SK-N-SH treated with all-trans-retinoic acid at 6 μM for 48 hours (cell line): ENCODE data around the gene SAMD4A.

Experiments used
- ATAC-seq: fragments of 200-7000 bp; cut with Tn5 transposase; 3 replicates; pipeline ENCODE4 v1.9.1; 2020; ENCODE audit warnings: mild to moderate bottlenecking, moderate library complexity
- ARNTL ChIP-seq: fragments of 450-650 bp; formaldehyde crosslinking; IDR thresholded peaks from 2 replicates; pipeline ENCODE4 v1.5.0; 2020; ENCODE audit warnings: low read depth, mild to moderate bottlenecking, moderate library complexity, borderline replicate concordance
- BACH2 ChIP-seq: fragments of 250-450 bp; sonication (Bioruptor Pico); IDR thresholded peaks from 2 replicates; pipeline ENCODE4 v1.9.0; 2021; ENCODE audit warnings: mild to moderate bottlenecking, borderline replicate concordance
- CREB5 ChIP-seq: fragments of 250-450 bp; sonication (Bioruptor Pico); IDR thresholded peaks from 2 replicates; pipeline ENCODE4 v1.5.1; 2020; ENCODE audit warnings: low read depth, mild to moderate bottlenecking, moderate library complexity
- CSDC2 ChIP-seq: fragments of 250-450 bp; sonication (Bioruptor Pico); IDR thresholded peaks from 2 replicates; pipeline ENCODE4 v1.5.0; 2020; ENCODE audit warnings: mild to moderate bottlenecking, moderate library complexity
- CSRNP3 ChIP-seq: fragments of 250-450 bp; sonication (Bioruptor Pico); IDR thresholded peaks from 2 replicates; pipeline ENCODE4 v1.5.1; 2021; ENCODE audit warnings: mild to moderate bottlenecking, moderate library complexity
- ESRRG ChIP-seq: fragments of 250-450 bp; sonication (Bioruptor Pico); IDR thresholded peaks from 2 replicates; pipeline ENCODE4 v1.6.1; 2021; ENCODE audit warnings: mild to moderate bottlenecking
- GLIS3 ChIP-seq: fragments of 250-450 bp; sonication (Bioruptor Pico); IDR thresholded peaks from 2 replicates; pipeline ENCODE4 v1.5.0; 2020; ENCODE audit warnings: mild to moderate bottlenecking, moderate library complexity
- ISL1 ChIP-seq: fragments of 250-450 bp; sonication (Bioruptor Pico); IDR thresholded peaks from 2 replicates; pipeline ENCODE4 v2.1.2; 2022; ENCODE audit warnings: mild to moderate bottlenecking, moderate library complexity
- PATZ1 ChIP-seq: fragments of 250-450 bp; sonication (Bioruptor Pico); IDR thresholded peaks from 2 replicates; pipeline ENCODE4 v1.8.0; 2020; ENCODE audit warnings: mild to moderate bottlenecking, moderate library complexity, borderline replicate concordance
- POU6F1 ChIP-seq: fragments of 250-450 bp; sonication (Bioruptor Pico); IDR thresholded peaks from 2 replicates; pipeline ENCODE4 v1.8.0; 2021; ENCODE audit warnings: low read depth, mild to moderate bottlenecking, moderate library complexity, borderline replicate concordance
- PPARA ChIP-seq: fragments of 250-450 bp; sonication (Bioruptor Pico); IDR thresholded peaks from 2 replicates; pipeline ENCODE4 v1.5.0; 2020; ENCODE audit warnings: mild to moderate bottlenecking, borderline replicate concordance
- RARB ChIP-seq: fragments of 250-450 bp; sonication (Bioruptor Pico); IDR thresholded peaks from 2 replicates; pipeline ENCODE4 v1.8.0; 2021; ENCODE audit warnings: mild to moderate bottlenecking, moderate library complexity
- SNAI2 ChIP-seq: fragments of 250-450 bp; sonication (Bioruptor Pico); IDR thresholded peaks from 2 replicates; pipeline ENCODE4 v1.5.0; 2020; ENCODE audit warnings: mild to moderate bottlenecking, moderate library complexity
- TCF4 ChIP-seq: fragments of 250-450 bp; sonication (Bioruptor Pico); IDR thresholded peaks from 2 replicates; pipeline ENCODE4 v1.8.0; 2021; ENCODE audit warnings: mild to moderate bottlenecking, moderate library complexity, borderline replicate concordance
- TOX ChIP-seq: fragments of 250-450 bp; sonication (Bioruptor Pico); IDR thresholded peaks from 2 replicates; pipeline ENCODE4 v1.8.0; 2021; ENCODE audit warnings: mild to moderate bottlenecking, moderate library complexity, borderline replicate concordance
- TSHZ2 ChIP-seq: fragments of 250-450 bp; sonication (Bioruptor Pico); IDR thresholded peaks from 2 replicates; pipeline ENCODE4 v1.5.0; 2020; ENCODE audit warnings: mild to moderate bottlenecking, moderate library complexity
- ZC3H10 ChIP-seq: fragments of 250-450 bp; sonication (Bioruptor Pico); IDR thresholded peaks from 2 replicates; pipeline ENCODE4 v1.5.1; 2021; ENCODE audit warnings: mild to moderate bottlenecking, moderate library complexity
- ZFP3 ChIP-seq: fragments of 250-450 bp; sonication (Bioruptor Pico); IDR thresholded peaks from 2 replicates; pipeline ENCODE4 v1.5.0; 2020; ENCODE audit warnings: mild to moderate bottlenecking, moderate library complexity
- ZFP30 ChIP-seq: fragments of 450-650 bp; formaldehyde crosslinking; IDR thresholded peaks from 2 replicates; pipeline ENCODE4 v1.5.0; 2022; ENCODE audit warnings: mild to moderate bottlenecking, moderate library complexity
- ZNF565 ChIP-seq: fragments of 450-650 bp; formaldehyde crosslinking; conservative IDR thresholded peaks from 2 replicates; pipeline ENCODE4 v1.5.0; 2020; ENCODE audit warnings: low read depth, mild to moderate bottlenecking, moderate library complexity
- ZNF70 ChIP-seq: fragments of 450-650 bp; formaldehyde crosslinking; IDR thresholded peaks from 2 replicates; pipeline ENCODE4 v1.5.0; 2020; ENCODE audit warnings: mild to moderate bottlenecking, moderate library complexity
- ZNF8 ChIP-seq: fragments of 450-650 bp; formaldehyde crosslinking; IDR thresholded peaks from 2 replicates; pipeline ENCODE4 v1.5.0; 2020; ENCODE audit warnings: mild to moderate bottlenecking, moderate library complexity

Gene SAMD4A

GRCh38 chr14:54566410-54567223 lies at the start of gene SAMD4A:
TSS of gene SAMD4A (plus strand) at chr14:54567128. CDS start at chr14:54567917, 789 bp downstream.
- peak; percentile 29 for ATAC-seq
- TF ChIP-seq POU6F1 (no peak), ZC3H10 (no peak), RARB (CRISPR knock-in tag) (no peak), PPARA (no peak), ISL1 (CRISPR knock-in tag) (no peak), PATZ1 (CRISPR knock-in tag) (no peak), SNAI2 (CRISPR knock-in tag) (no peak), CREB5 (CRISPR knock-in tag) (no peak), CSRNP3 (CRISPR knock-in tag) (no peak), BACH2 (CRISPR knock-in tag) (no peak; the same call in 1 of the 2 replicates), ZNF565 (CRISPR knock-in tag) (no peak), ZFP3 (no peak), ARNTL (CRISPR knock-in tag) (no peak), TCF4 (CRISPR knock-in tag) (no peak)

- no peak for TF ChIP-seq ZFP30 (CRISPR knock-in tag)
- no peak for ATAC-seq
Measured at GRCh38 chr14:54524410-54524809, 42.5 kb upstream of the SAMD4A start.

GRCh38 chr14:54528973-54529372 lies 38.0 kb upstream of the SAMD4A start:
- no peak for ATAC-seq
- TF ChIP-seq CSDC2 (CRISPR knock-in tag) (no peak), BACH2 (CRISPR knock-in tag) (no peak), ZFP3 (no peak), ISL1 (CRISPR knock-in tag) (no peak), POU6F1 (no peak), CREB5 (CRISPR knock-in tag) (no peak), TCF4 (CRISPR knock-in tag) (no peak), ZNF8 (CRISPR knock-in tag) (no peak), CSRNP3 (CRISPR knock-in tag) (no peak), TOX (CRISPR knock-in tag) (no peak), RARB (CRISPR knock-in tag) (no peak), ZNF70 (CRISPR knock-in tag) (no peak), ZNF565 (CRISPR knock-in tag) (no peak), TSHZ2 (CRISPR knock-in tag) (no peak), GLIS3 (CRISPR knock-in tag) (no peak), ZC3H10 (no peak), SNAI2 (CRISPR knock-in tag) (no peak), ESRRG (CRISPR knock-in tag) (no peak)
